Transverse colon (tissue), 4 donors: Measurements from ENCODE around the gene DIPK1A. TPM values are rescaled to one million over a fixed set of nuclear protein-coding genes. Genes with fewer than 3 reads are reported as not detected.
A peak's percentile ranks its signal among the peaks of the same experiment; 100 is the strongest.

Experiments
- DNase-seq: peaks from one replicate; pipeline ENCODE4 v3.0.0-alpha.2; 2019
- H3K27ac ChIP-seq, 4 donors: fragments of 200-600 bp; sonication (generic); 2 replicates each; pipeline ENCODE4 v1.5.1; 2016 to 2018; ENCODE audit warnings: inconsistent platforms in 4 of 4
- H3K27me3 ChIP-seq: fragments of 200-600 bp; sonication (generic); 2 replicates; pipeline ENCODE4 v1.5.1; 2017; ENCODE audit warnings: inconsistent platforms
- H3K36me3 ChIP-seq, 4 donors: fragments of 200-600 bp; sonication (generic); 2 replicates each; pipeline ENCODE4 v1.5.1; 2017 to 2019; ENCODE audit warnings: inconsistent platforms in 4 of 4
- H3K4me1 ChIP-seq, 4 donors: fragments of 200-600 bp; sonication (generic); 2 replicates each; pipeline ENCODE4 v1.5.1; 2017 to 2020; ENCODE audit warnings: inconsistent platforms in 4 of 4
- H3K4me3 ChIP-seq, 4 donors: fragments of 200-600 bp; sonication (generic); 1 replicate in 1 of 4; 2 replicates in 3 of 4; pipeline versions ENCODE4 v1.5.1 to v1.6.1; 2017 to 2019; ENCODE audit warnings: inconsistent platforms in 4 of 4
- H3K9me3 ChIP-seq, 2 donors: fragments of 200-600 bp; sonication (generic); 2 replicates each; pipeline ENCODE4 v1.5.1; 2017 to 2019; ENCODE audit warnings: inconsistent platforms in 2 of 2
- EP300 ChIP-seq: sonication (generic); formaldehyde crosslinking; IDR thresholded peaks from one replicate; pipeline ENCODE4 v1.6.1; 2017; ENCODE audit warnings: antibody characterized with exemption, low read depth
- POLR2A ChIP-seq: fragments of 450-650 bp; IDR thresholded peaks from one replicate; pipeline ENCODE4 v1.6.1; 2016; ENCODE audit warnings: antibody characterized with exemption, mild to moderate bottlenecking, moderate library complexity
- POLR2AphosphoS5 ChIP-seq, 3 donors: sonication (generic); formaldehyde crosslinking; IDR thresholded peaks; one replicate each; pipeline ENCODE4 v1.6.1; 2016; ENCODE audit warnings: antibody characterized with exemption in 3 of 3
- WGBS, 2 donors: methylation state at CpG; one replicate each; pipeline ENCODE4 v1.1.5; 2018; ENCODE audit warnings: low coverage in 1 of 2; 5-methylcytosine and 5-hydroxymethylcytosine counted together
- in situ Hi-C, 4 donors: fragments of 200-750 bp; cut with MboI; loops; one replicate each; pipeline versions ENCODE4 v1.15.0 to v1.15.1; 2017; ENCODE audit warnings: low sequenced_read_pairs in 3 of 4, low pct_ligation_motif_present in 1 of 4, low pct_unique_long_range_greater_than_20kb in 1 of 4
- intact Hi-C: fragments of 100-400 bp; cut with DNase I; formaldehyde crosslinking; loops from one replicate; pipeline ENCODE4 v1.15.1; 2023; ENCODE audit warnings: low total_unique reads
- total RNA-seq, 4 donors: library from RNA; depleted of rRNA; stranded (reverse); fragments of >200 nt; gene quantifications; one replicate each; pipeline ENCODE4 v1.1.0, GENCODE V29; 2016
- TF ChIP-seq, protein P1 (sequence below), 5 experiments: fragments of 200-600 bp in 3 of 5; fragments of 450-650 bp in 2 of 5; sonication (generic) in 3 of 5; IDR thresholded peaks; 1 replicate in 2 of 5; 2 replicates in 3 of 5; pipeline ENCODE4 v1.5.1; 2016 to 2017; ENCODE audit warnings: antibody characterized with exemption in 5 of 5, inconsistent platforms in 3 of 5, mild to moderate bottlenecking in 2 of 5, moderate library complexity in 1 of 5

Gene DIPK1A
- total RNA-seq, 4 donors from 2014 or later: 6.0 to 17.9 (median 11.2) TPM

GRCh38 chr1:92881391-92881790, 79.9 kb downstream of the DIPK1A start:
- H3K27me3 ChIP-seq: no peaks in the 10 kb centered on the region
- in situ Hi-C loops (no loop called here), intact Hi-C loops (no loop called here)
- H3K9me3 ChIP-seq: no peaks in the 10 kb centered on the region
- no peak for DNase-seq
- 85 to 93% methylated on average over 3 of the region's 3 CpGs for WGBS, 2 donors
- TF ChIP-seq EP300 (no peak), POLR2A (no peak), POLR2AphosphoS5 (IDR thresholded peaks at IDR 0.05) (no peak)
- TF ChIP-seq, protein P1, sequence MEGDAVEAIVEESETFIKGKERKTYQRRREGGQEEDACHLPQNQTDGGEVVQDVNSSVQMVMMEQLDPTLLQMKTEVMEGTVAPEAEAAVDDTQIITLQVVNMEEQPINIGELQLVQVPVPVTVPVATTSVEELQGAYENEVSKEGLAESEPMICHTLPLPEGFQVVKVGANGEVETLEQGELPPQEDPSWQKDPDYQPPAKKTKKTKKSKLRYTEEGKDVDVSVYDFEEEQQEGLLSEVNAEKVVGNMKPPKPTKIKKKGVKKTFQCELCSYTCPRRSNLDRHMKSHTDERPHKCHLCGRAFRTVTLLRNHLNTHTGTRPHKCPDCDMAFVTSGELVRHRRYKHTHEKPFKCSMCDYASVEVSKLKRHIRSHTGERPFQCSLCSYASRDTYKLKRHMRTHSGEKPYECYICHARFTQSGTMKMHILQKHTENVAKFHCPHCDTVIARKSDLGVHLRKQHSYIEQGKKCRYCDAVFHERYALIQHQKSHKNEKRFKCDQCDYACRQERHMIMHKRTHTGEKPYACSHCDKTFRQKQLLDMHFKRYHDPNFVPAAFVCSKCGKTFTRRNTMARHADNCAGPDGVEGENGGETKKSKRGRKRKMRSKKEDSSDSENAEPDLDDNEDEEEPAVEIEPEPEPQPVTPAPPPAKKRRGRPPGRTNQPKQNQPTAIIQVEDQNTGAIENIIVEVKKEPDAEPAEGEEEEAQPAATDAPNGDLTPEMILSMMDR (IDR thresholded peaks at IDR 0.05): no peak
- H3K36me3 ChIP-seq: no peaks in the 10 kb centered on the region
- no peak overlapping the region for H3K4me3 ChIP-seq
- no peak overlapping the region for H3K27ac ChIP-seq
- H3K4me1 ChIP-seq: peaks cover 3 to 30% (median 17%) of the 10 kb centered on the region in 4 donors

GRCh38 chr1:92879316-92879968, 81.8 kb downstream of the DIPK1A start:
- no peaks in the 10 kb centered on the region for H3K36me3 ChIP-seq
- no peak overlapping the region for H3K4me3 ChIP-seq
- no peaks in the 10 kb centered on the region for H3K27me3 ChIP-seq
- 84 to 88% methylated on average over 4 of the region's 4 CpGs for WGBS, 2 donors
- in situ Hi-C loops: no loop called here
- H3K27ac ChIP-seq: no peak overlapping the region
- TF ChIP-seq POLR2AphosphoS5 (IDR thresholded peaks at IDR 0.05) (no peak), EP300 (no peak), POLR2A (no peak)
- TF ChIP-seq, protein P1 (IDR thresholded peaks at IDR 0.05): no peak
- H3K9me3 ChIP-seq: no peaks in the 10 kb centered on the region
- intact Hi-C loops: loop anchor here (5.0 kb wide), 1 partner anchor 942 kb away; no protein-coding TSS in a partner anchor
- H3K4me1 ChIP-seq: peaks cover 3 to 38% (median 19%) of the 10 kb centered on the region in 4 donors
- DNase-seq: no peak

DNA sequence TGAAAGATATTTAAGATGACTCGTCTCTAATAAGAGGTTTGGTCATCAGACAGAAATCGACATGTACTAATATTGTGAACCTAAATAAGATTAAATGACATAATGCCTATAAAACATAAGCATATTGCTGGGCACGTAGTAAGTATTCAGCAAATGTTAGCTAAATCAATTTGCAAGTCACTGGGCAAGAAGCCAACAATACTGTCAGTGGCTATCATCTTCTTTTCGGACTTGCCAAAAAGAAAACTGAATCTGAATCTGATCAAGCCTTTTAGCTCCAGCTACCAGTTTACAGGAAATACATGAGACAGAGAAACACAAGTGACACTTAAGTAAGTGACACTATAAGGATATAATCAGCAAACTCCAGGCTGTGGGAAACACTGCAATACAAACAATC, 83.5 kb downstream of the DIPK1A start:
- in situ Hi-C loops: no loop called here
- DNase-seq: no peak
- Histone ChIP-seq H3K9me3 (no peaks in the 10 kb centered on the region), H3K36me3 (no peaks in the 10 kb centered on the region), H3K27me3 (no peaks in the 10 kb centered on the region), H3K4me1 (peaks cover 3 to 32% (median 17%) of the 10 kb centered on the region in 4 donors), H3K4me3 (no peak overlapping the region), H3K27ac (peak overlapping the region; percentile 13 to 37 (median 24))
- TF ChIP-seq POLR2AphosphoS5 (IDR thresholded peaks at IDR 0.05) (no peak), EP300 (no peak), POLR2A (no peak)
- TF ChIP-seq, protein P1 (IDR thresholded peaks at IDR 0.05): no peak
- intact Hi-C loops: loop anchor here (5.0 kb wide), 1 partner anchor 940 kb away; no protein-coding TSS in a partner anchor
- WGBS, 2 donors: 39 to 43% methylated on average over 4 of the region's 4 CpGs

DNA sequence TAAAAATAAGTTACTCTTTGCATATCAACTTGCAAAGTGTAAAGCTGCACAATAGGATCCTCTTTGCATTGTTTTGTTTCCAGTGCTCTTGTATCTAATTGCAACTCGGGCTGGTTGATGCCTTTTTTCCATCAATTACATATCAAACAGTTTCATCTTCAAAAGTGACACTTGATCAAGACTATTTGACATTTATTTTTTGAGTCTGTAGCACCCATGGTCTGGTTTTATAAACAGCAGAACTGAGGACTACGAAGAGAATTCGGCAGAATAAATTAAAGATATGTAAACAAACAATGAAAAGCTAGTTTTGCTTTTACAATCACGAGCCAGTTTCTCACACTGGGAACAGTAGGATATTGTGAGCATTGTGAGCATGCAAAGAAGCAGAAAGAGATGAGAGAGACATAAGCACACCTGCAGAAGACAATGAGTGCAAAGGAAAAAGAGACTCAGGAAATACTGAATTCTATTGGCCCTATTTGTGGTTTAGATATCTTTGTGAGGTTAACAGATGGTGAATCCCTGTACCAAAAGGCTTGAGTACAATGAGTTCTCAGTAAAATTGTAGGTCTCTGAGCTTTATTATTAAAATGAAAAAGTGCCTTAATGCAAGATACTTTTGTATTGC, 84.1 kb downstream of the DIPK1A start:
- Histone ChIP-seq H3K36me3 (no peaks in the 10 kb centered on the region), H3K27ac (peak overlapping the region; percentile 13 to 37 (median 24)), H3K4me3 (no peak overlapping the region), H3K4me1 (peaks cover 3 to 31% (median 17%) of the 10 kb centered on the region in 4 donors), H3K9me3 (peaks cover 0 to 3% of the 10 kb centered on the region in 2 donors), H3K27me3 (no peaks in the 10 kb centered on the region)
- WGBS, 2 donors: 18 to 21% methylated on average over 4 of the region's 4 CpGs
- in situ Hi-C loops: no loop called here
- DNase-seq: no peak
- TF ChIP-seq, protein P1 (IDR thresholded peaks at IDR 0.05): no peak
- TF ChIP-seq EP300: no peak
- no peak for TF ChIP-seq POLR2A
- no peak for TF ChIP-seq POLR2AphosphoS5 (IDR thresholded peaks at IDR 0.05)
- intact Hi-C loops: loop anchor here (5.0 kb wide), 1 partner anchor 940 kb away; no protein-coding TSS in a partner anchor
